Hippocampal formation (tissue), 2 donors: ENCODE measurements around the gene SLC29A3.
"Not testable (repeated sequence)": the region's sequence is repeated elsewhere in the genome, so short reads cannot be mapped to it uniquely, and the experiment has no call there.

Experiments
- DNase-seq, 2 donors: peaks; one replicate each; lab custom pipeline; 2025; lab: John Stamatoyannopoulos, UW

SLC29A3 gene

GRCh38 chr10:71319042-71319799, at the start of gene SLC29A3:
TSS of gene SLC29A3 (plus strand) at chr10:71319259. CDS start at chr10:71319310, 51 bp downstream.
- DNase-seq, result peak; percentile 76 to 81

GRCh38 chr10:71269301-71270288, 49.5 kb upstream of the SLC29A3 start:
- DNase-seq, result no peak

GRCh38 chr10:71270301-71271220, 48.5 kb upstream of the SLC29A3 start:
- DNase-seq, result peak; percentile 65

GRCh38 chr10:71271662-71272055, 47.4 kb upstream of the SLC29A3 start:
- no peak for DNase-seq

- DNase-seq, result no peak
These were observed 46.8 kb upstream of the SLC29A3 start for GRCh38 chr10:71272056-71272771.

- DNase-seq, result not testable (repeated sequence)
These were observed 46.1 kb upstream of the SLC29A3 start for GRCh38 chr10:71272974-71273373.

GRCh38 chr10:71273506-71273905, 45.6 kb upstream of the SLC29A3 start:
- no peak for DNase-seq

GRCh38 chr10:71274901-71275796, 43.9 kb upstream of the SLC29A3 start:
- DNase-seq, result no peak

- DNase-seq, result no peak
These were observed 42.2 kb upstream of the SLC29A3 start for GRCh38 chr10:71276873-71277272.

- DNase-seq, result no peak
These were observed 41.0 kb upstream of the SLC29A3 start for GRCh38 chr10:71277914-71278665.

GRCh38 chr10:71278691-71279588, 40.1 kb upstream of the SLC29A3 start:
- peak in 1 of 2 donors; percentile 68 for DNase-seq

GRCh38 chr10:71279590-71280170, 39.4 kb upstream of the SLC29A3 start:
- DNase-seq, result no peak

- no peak for DNase-seq
These were observed 38.8 kb upstream of the SLC29A3 start for GRCh38 chr10:71280216-71280615.

- DNase-seq, result no peak
These were observed 38.2 kb upstream of the SLC29A3 start for GRCh38 chr10:71280825-71281224.

- no peak for DNase-seq
These were observed 37.3 kb upstream of the SLC29A3 start for GRCh38 chr10:71281646-71282322.

GRCh38 chr10:71282323-71282680, 36.8 kb upstream of the SLC29A3 start:
- no peak for DNase-seq

GRCh38 chr10:71283410-71283809, 35.6 kb upstream of the SLC29A3 start:
- no peak for DNase-seq
